ENCODE data around the gene SLC7A14. TPM values are rescaled to one million over a fixed set of nuclear protein-coding genes. Genes with fewer than 3 reads are reported as not detected.

SLC7A14 gene
- total RNA-seq, 1 experiment from 2014 or later = 0.12 TPM

DNA sequence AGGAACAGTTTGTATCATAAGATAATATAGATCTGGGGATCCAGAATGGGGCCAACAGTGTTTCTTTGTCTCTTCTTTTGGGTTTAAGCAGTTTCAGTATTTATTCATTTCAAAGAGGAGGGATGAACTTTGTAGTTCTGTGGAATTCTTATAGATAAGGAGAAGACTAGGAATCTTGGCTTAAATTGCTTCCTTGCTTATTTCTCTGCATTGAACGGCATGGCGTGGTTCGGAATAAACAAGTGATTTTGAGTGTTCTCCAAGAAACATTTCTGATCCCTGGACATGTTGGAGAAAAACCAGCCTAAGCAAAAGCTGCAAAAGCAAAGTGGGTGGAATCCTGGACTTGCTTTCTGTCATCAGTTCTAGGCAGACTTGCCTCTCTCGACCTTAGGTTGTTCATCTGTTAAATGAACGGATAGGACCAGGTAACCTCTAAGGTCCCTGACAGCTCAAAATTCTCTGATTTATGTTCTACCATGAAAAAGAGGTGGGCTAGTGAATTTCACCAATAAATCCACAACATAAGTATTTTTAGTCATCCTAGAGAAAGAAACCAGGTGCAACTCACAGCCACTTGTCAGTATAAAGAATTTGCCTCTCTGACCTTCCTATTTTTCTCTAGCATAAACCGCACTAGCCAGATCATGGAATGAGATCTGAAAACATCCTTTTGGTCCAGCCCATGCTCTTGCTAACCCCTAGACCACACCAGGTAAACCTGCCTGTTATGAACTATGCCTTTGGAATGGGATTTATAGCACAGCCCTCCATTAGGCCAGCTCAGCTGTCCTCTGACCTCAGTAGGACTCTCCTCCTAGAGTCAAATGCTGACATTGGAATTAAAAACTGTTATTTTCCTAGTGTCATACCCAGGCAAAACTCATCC is 88.4 kb downstream of the SLC7A14 start:
- DNase-seq (ENCODE audit: low read depth) = no peak

DNA sequence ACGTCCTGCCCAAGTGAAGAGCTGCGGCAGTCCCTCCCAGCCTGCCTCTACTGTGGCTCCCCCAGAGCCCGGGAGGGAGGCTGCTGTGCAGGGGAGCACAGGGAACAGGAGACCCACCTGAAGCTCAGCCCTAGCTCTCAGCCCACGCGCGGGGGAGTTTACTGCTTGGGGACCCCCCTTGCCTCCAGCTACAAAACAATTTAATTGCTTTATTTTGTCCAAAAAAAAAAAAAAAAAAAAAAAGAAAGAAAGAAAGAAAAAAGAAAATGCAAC is 89.1 kb downstream of the SLC7A14 start:
- no peak for DNase-seq (ENCODE audit: low read depth)

GRCh38 chr3:170496026-170496867 is 89.6 kb downstream of the SLC7A14 start:
- DNase-seq (ENCODE audit: low read depth) = no peak

- no peak for DNase-seq (ENCODE audit: low read depth)
Observed at GRCh38 chr3:170494766-170495165, 91.1 kb downstream of the SLC7A14 start.

GRCh38 chr3:170493712-170494182 is 92.1 kb downstream of the SLC7A14 start:
- DNase-seq (ENCODE audit: low read depth) = peak; percentile 78

DNA sequence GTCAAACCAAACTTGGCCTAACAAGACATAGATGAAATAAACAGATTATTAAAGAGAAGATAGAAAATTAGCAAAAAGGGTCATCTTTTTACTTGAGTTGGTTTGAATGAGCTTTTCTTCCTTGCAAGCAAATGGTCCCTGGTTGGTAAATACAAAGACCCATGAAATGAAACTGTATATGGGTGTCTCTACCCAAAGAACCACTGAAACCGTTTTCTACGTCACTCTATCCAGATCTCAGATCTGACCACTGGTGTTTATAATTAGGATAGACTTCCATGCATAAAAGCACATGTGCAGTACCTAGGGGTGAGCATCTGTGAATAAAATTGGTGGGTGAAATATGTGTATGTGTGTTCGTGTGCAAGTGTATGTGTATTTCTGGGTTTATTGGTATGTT is 94.0 kb downstream of the SLC7A14 start:
- DNase-seq (ENCODE audit: low read depth) = no peak

- no peak for DNase-seq (ENCODE audit: low read depth)
Observed at GRCh38 chr3:170490828-170491560, 94.9 kb downstream of the SLC7A14 start.

GRCh38 chr3:170488802-170489201 is 97.1 kb downstream of the SLC7A14 start:
- DNase-seq (ENCODE audit: low read depth) = peak; percentile 94

- DNase-seq (ENCODE audit: low read depth) = peak; percentile 34
Observed at GRCh38 chr3:170487031-170487430, 98.8 kb downstream of the SLC7A14 start.

GRCh38 chr3:170486398-170486797 is 99.5 kb downstream of the SLC7A14 start:
- no peak for DNase-seq (ENCODE audit: low read depth)

GRCh38 chr3:170485696-170486095 is 100.2 kb downstream of the SLC7A14 start:
- peak; percentile 55 for DNase-seq (ENCODE audit: low read depth)

DNA sequence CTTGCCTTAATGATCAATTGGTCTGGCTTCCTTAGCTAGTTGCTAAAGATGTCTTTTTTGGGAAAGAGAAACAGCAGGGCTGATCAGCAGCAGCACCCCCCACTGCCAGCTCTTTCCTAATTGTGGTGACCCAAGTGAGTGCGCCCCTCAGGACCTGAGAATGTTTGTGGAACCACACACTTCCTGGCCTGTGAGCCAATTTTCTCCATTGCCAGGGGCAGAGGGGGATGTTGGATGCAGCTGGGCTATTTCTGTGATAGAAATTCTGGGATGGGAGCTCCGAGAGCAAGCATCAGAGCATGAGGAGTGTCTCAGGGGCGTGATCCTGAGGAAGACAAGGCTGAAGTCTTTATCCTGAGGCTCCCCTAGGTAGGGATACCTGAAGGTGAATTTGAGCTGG is 100.6 kb downstream of the SLC7A14 start:
- peak; percentile 90 for DNase-seq (ENCODE audit: low read depth)

GRCh38 chr3:170484869-170485268 is 101.0 kb downstream of the SLC7A14 start:
- DNase-seq (ENCODE audit: low read depth) = no peak

GRCh38 chr3:170483485-170484262 is 102.2 kb downstream of the SLC7A14 start:
- DNase-seq (ENCODE audit: low read depth) = no peak

DNA sequence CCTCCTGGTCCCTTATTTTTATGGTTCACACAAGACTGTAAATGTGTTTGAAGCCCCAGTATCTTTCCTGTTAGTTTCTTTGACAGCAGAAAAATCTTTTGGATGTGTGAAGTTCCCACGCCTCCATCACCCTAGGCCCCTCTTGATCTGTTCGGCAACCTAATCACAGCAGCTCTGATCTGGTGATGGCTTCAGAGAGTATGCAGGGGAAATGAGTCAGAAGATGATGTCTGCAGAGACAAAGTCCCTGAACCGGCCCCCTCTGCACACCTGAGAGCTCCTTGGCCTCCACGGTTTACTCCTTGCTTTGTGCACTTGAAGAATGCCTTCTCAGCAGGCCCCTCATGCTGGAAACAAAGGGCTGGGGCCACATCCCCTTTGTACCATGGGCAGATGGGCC is 103.7 kb downstream of the SLC7A14 start:
- no peak for DNase-seq (ENCODE audit: low read depth)

DNA sequence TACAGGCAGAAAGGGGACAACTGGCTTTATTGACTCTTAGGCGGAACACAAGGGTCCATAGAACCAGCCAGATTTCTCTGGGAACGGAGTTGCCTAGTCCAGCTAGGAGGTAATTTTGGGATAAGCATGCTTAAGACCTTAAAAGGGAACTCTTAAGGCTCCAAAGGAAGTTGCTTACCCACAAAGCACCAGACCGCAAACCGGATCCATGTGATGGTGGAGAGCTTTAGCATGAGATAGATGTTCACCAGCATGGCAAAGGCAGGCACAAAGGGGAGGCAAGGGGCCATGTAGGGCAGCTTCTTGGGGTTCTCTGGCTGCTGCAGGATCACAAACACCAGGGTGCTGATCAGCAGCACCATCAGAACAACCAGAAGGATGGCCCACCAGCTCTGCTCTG is 105.8 kb downstream of the SLC7A14 start:
- no peak for DNase-seq (ENCODE audit: low read depth)

- DNase-seq (ENCODE audit: low read depth) = no peak
Observed at GRCh38 chr3:170477395-170477794, 108.5 kb downstream of the SLC7A14 start.

DNA sequence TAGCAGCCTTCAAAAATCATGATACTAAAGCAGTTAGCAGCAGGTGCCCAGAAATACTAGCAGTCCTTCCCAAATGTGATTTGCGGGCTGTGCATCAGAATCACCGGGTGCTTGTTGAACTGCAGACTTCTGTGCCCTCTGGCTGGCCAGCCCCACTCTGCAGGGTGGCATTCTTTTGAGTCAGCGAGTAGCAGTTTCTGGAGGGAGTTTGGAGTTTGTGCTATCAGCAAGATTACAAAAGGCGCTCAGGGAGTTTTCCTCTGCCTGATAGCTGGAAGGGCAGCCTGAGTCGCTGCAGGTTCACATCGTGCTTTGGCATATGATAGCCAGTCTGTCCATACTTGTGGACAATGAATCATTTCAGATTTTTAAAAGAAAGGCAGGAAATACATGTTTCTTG is 109.6 kb downstream of the SLC7A14 start:
- no peak for DNase-seq (ENCODE audit: low read depth)

DNA sequence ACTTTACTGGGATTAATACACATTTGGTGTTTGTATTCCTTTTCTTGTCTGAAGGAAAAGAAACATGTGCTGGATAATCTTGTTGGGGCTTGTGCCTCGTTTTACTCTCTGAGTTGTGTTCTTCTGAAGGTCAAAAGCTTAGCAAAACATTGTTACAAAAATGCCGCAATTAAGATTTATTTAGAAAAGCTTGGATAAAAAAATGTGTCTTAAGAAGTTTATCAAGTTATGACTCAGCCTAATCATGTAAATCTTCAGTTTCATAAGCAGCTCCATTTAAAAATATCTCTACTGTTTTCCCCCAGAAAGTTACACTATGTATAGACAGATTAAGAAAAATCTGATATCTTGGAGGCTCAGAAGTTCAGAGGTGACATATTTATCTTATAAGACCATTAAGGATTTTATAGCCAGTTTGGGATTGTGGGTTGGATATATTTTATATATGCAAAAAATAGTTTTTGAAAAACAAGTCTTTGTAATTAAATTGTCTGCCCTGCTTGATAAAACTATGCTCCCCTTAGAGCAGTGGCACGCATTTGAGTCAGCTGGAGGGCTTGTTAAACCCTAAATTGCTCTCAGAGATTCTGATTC is 110.7 kb downstream of the SLC7A14 start:
- no peak for DNase-seq (ENCODE audit: low read depth)

- DNase-seq (ENCODE audit: low read depth) = no peak
Observed at GRCh38 chr3:170473358-170473757, 112.5 kb downstream of the SLC7A14 start.

DNA sequence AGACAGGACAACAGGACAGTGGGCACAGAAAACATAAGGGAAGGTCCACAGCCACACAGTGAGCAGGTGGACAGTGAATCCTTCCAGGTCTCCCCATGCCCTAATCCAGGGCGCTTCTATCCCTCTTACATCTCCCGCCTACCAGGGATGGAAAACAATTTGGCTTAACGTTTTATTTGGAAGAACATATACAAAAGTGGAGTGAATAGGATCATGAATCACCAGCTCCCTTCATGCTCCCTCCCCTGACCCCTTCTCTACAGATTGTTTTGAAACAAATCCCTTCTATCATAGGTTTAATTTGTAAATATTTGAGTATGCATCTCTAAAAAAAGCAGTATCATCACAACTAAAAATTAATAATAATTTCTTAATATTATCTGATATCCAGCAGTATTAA is 114.7 kb downstream of the SLC7A14 start:
- DNase-seq (ENCODE audit: low read depth) = no peak
